Motor neuron (in vitro differentiated cells): ENCODE measurements around the gene SEMA4C. TPM values are rescaled to one million over a fixed set of nuclear protein-coding genes. Genes with fewer than 3 reads are reported as not detected.

Experiments used
- ATAC-seq, 8 experiments: fragments of 200-7000 bp; cut with Tn5 transposase; replicated peaks in 6 of 8; 2 replicates each; pipeline ENCODE4 v1.8.0; 2021; ENCODE audit warnings: mild to moderate bottlenecking in 8 of 8, moderate library complexity in 8 of 8
- H3K27ac ChIP-seq, 2 donors: fragments of 250-450 bp; sonication (Bioruptor Pico); 2 replicates each; pipeline ENCODE4 v1.9.0; 2021; ENCODE audit warnings: antibody characterized with exemption in 2 of 2, mild to moderate bottlenecking in 2 of 2, moderate library complexity in 1 of 2
- H3K4me1 ChIP-seq, 2 donors: fragments of 250-450 bp; sonication (Bioruptor Pico); replicated peaks in 1 of 2; 2 replicates each; pipeline ENCODE4 v1.6.1; 2021; ENCODE audit warnings: antibody characterized with exemption in 2 of 2, mild to moderate bottlenecking in 2 of 2, moderate library complexity in 1 of 2
- H3K4me3 ChIP-seq, 5 donors: fragments of 250-450 bp; sonication (Bioruptor Pico); 2 replicates each; pipeline ENCODE4 v1.9.0; 2021; ENCODE audit warnings: antibody characterized with exemption in 5 of 5, mild to moderate bottlenecking in 5 of 5, moderate library complexity in 4 of 5
- WGBS, 10 experiments: fragments of 450-650 bp; shearing (Covaris generic); methylation state at CpG; one replicate each; pipeline ENCODE4 v1.0.0; 2022; 5-methylcytosine and 5-hydroxymethylcytosine counted together
- in situ Hi-C, 9 experiments: fragments of 400-800 bp; cut with MboI; loops; one replicate each; pipeline ENCODE4 v1.15.0; 2021; ENCODE audit warnings: low sequenced_read_pairs in 9 of 9, low pct_unique_long_range_greater_than_20kb in 2 of 9; ENCODE audit not compliant: unreplicated experiment in 9 of 9
- total RNA-seq, 8 experiments: library from RNA; unstranded; fragments of 300-600 nt; gene quantifications; 2 replicates each; pipeline versions ENCODE4 v1.2.3 to v1.2.4, GENCODE V29; 2022

SEMA4C gene
- total RNA-seq, 8 experiments from 2014 or later, result 11.8 to 56.4 (median 27.9) TPM

DNA sequence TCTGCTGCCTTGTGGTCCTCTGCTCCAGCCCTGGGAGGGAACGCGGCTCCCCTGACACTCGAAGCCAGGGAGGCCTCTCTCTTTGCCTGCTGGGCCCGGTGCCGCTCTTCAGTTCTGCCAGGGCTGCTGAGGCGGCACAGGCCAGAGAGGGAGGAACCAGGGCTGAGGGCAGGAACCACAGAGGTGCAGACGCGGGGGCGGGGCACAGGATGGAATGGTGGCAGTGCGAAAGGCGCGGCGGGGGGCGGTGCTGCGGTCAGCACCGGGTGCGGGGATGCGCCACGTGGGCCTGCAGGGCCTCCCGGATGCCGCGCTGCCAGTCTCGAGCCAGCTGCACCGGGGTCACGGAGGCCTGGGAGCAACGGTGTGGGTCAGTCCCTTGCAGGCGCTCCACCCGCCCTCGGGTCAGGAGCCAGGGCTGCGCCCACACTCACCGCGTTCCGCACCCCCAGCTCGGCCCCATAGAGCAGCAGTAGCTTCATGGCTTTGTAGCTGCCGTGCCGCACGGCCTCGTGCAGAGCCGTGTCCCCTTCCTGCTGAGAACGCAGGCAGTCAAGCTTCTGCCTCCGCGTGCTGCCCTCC is 30.5 kb downstream of the SEMA4C start:
- Histone ChIP-seq H3K27ac (no peak overlapping the region), H3K4me1 (no peaks in the 10 kb centered on the region), H3K4me3 (no peak overlapping the region)
- in situ Hi-C loops, result no loop called here
- ATAC-seq, result peak in 6 of 8 experiments; percentile 14 to 26 (median 22)
- WGBS, 10 experiments, result 52% methylated on average over 5 of the region's 42 CpGs; no CpG with 5 or more reads in 9 of the 10 experiments

DNA sequence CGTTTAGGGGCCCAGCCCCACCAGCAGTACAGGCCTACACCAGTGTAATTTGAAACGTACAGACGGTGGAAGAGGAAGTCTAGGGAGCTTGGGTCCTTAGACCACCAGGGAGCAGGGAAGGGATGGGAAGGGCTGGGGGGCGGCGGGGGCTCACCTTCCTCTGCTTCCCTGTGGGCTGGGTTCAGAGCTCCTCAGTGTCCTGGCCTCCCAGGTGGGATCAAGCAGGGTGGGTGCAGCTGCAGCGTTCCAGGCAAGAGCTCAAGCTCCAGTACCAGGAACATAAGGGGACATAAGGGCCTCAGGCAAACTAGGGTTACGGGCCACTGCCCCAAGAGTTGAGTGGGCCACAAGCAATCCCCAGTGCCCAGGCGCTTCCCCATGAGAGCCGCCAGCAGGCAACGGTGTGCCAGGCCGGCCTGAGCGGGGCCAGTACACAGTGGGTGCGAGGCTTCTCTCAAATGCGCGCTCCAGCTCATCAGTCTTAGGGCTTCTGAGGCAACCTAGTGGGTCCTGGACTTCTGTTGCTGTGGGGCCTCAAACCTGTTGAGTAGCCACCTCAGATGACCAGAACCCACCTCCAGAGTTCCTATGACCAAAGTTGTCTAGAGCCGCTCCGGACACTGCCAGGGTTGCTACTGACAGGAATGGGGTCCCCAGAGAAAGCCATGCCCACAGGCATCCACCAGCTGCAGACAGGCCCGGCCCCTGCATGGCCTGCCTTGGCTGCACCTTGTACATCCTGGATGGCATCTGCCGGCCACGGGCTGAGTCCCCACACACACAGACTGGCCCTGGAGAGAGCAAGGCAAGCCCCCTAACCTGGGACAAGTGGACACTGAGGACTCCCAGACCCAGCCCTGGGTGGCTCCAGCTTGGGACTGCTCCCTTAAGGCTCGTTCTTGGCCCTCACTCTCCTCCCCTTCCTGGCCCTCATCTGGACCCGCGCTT is 31.3 kb downstream of the SEMA4C start:
- in situ Hi-C loops, result no loop called here
- no peaks in the 10 kb centered on the region for H3K4me1 ChIP-seq
- H3K27ac ChIP-seq, result no peak overlapping the region
- no peak overlapping the region for H3K4me3 ChIP-seq
- WGBS, 10 experiments, result 93 to 100% (median 98%) methylated on average over 1 to 7 of the region's 23 CpGs; no CpG with 5 or more reads in 4 of the 10 experiments
- peak in 3 of 8 experiments; percentile 7 to 14 (median 14) for ATAC-seq

DNA sequence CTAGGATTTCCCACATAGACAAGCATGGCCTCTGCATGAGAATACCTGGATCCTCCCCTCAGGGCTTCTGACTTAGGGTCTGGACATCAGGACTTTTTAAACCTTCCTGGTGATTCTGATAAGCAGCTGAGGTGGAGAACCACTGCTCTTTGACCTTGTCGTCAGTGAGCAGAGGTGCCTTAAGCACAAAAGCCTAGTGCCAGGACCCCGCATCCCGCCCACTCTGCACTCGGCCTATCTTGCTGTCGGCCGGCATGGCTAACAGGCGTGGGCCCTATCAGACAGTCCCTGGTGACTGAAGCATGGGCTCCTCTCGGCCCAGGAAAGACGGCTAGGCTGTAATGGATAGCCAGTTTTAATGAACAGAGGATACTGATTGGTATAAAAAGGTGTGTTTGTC is 32.3 kb downstream of the SEMA4C start:
- in situ Hi-C loops, result no loop called here
- no peak overlapping the region for H3K4me3 ChIP-seq
- 80 to 100% (median 87%) methylated on average over 2 to 9 of the region's 9 CpGs; no CpG with 5 or more reads in 3 of the 10 experiments for WGBS, 10 experiments
- ATAC-seq, result no peak
- H3K27ac ChIP-seq, result no peak overlapping the region
- H3K4me1 ChIP-seq, result peaks cover 3 to 10% of the 10 kb centered on the region in 2 donors

DNA sequence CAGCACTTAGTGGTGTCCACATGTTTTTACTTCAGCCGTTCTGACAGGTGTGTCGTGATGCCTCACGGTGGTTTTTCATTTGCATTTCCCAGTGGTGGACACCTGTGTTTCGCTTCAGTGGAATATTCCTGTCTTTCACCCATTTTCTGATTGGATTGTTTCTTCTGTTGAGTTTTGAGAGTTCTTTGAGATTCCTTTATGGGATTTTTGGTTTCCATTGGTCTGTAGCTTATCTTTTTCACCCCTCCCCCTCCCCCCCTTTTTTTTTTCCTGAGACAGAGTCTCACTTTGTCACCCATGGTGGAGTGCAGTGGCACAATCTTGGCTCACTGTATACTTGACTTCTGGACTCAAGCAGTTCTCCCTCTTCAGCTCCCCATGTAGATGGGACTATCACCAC is 34.0 kb downstream of the SEMA4C start:
- no peak for ATAC-seq
- Histone ChIP-seq H3K4me1 (peaks cover 13 to 15% of the 10 kb centered on the region in 2 donors), H3K27ac (no peak overlapping the region), H3K4me3 (no peak overlapping the region)
- WGBS, 10 experiments, result 83 to 100% (median 100%) methylated on average over 1 to 3 of the region's 4 CpGs; no CpG with 5 or more reads in 6 of the 10 experiments
- in situ Hi-C loops, result no loop called here

DNA sequence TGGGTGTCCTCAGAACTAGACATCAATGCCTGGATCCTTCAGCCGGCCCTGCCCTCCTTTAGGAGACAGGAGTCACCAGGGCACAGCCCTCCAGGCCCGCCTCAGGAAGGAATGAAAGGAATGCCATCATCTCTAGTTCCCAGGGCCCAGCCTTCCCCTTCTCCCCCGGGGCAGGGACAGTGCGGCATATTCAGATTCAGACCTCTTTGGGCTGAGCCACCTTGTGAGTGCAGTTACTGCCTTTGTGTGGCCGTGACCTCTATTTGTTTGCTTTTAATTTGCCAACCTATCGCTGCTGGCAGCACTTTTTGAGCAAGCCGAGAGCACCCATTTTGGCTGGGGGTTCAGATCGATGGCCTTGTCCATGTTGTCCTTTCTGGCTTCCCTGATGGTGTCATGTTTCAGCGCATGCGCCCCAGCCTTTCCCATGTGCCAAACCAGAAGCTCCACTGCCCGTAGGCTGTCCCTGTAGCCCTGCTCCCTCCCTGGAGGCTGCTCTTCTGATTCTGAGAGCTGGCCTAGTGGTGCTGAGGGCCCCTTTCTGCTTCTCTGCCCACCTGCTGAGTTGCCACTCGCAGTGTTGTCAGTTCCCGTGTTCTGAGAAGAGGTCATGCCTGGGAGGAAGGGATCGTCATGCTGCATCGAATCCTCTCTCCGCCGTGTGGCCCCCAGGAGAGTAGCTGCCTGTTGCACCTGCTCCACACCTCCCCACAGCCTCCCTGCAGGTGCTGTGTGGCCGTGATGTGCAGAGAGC is 36.9 kb downstream of the SEMA4C start:
- Histone ChIP-seq H3K4me1 (peaks cover 13 to 15% of the 10 kb centered on the region in 2 donors), H3K4me3 (no peak overlapping the region), H3K27ac (peak overlapping the region; percentile 37 to 66)
- ATAC-seq, result peak; percentile 75 to 97 (median 87)
- WGBS, 10 experiments, result 13 to 60% (median 24%) methylated on average over 2 to 9 of the region's 18 CpGs; no CpG with 5 or more reads in 3 of the 10 experiments
- in situ Hi-C loops, result no loop called here

DNA sequence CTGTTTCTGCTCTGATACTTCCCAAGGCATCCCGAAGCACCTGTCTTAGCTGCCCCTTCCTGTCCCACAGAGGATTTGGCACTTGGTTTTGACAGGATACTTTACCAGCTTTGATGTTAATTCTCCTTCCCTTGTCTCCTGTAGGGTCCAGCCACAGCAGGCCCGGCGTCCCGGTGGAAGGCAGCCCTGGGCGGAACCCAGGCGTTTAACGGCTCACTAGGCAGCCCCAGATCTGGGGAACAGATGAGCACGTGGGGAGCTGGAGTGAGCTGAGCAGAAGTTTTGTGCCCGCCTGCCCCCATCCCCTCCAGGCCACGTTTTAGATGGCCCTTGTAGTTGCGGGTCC is 37.5 kb downstream of the SEMA4C start:
- in situ Hi-C loops, result no loop called here
- Histone ChIP-seq H3K4me1 (peaks cover 13 to 15% of the 10 kb centered on the region in 2 donors), H3K27ac (peak overlapping the region; percentile 37 to 66), H3K4me3 (no peak overlapping the region)
- peak in 2 of 8 experiments; percentile 51 to 61 for ATAC-seq
- WGBS, 10 experiments, result 40 to 86% (median 60%) methylated on average over 1 to 6 of the region's 11 CpGs; no CpG with 5 or more reads in 7 of the 10 experiments

DNA sequence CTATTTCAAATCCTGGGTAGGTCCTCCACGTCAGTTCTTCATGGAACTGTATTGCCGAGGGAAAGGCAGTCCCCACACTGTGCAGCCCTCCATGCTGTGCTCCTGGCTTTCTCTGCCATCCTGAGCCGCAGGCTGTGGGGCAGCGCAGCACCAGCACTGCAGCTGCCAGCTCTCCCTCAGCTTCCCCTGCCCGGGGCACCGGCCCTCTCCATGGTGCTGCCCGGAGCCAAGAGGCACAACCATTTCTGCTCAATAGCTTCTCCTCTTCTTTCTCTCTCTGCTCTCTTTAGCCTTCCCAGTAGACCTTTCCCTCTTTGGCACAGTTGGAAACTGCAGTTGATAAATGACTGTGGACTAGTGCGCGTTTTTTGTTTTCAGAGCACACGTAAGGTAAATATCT is 38.2 kb downstream of the SEMA4C start:
- in situ Hi-C loops, result no loop called here
- 0 to 100% (median 86%) methylated on average over 1 to 4 of the region's 10 CpGs; no CpG with 5 or more reads in 3 of the 10 experiments for WGBS, 10 experiments
- no peak overlapping the region for H3K4me3 ChIP-seq
- peaks cover 13 to 15% of the 10 kb centered on the region in 2 donors for H3K4me1 ChIP-seq
- H3K27ac ChIP-seq, result no peak overlapping the region
- peak in 3 of 8 experiments; percentile 20 to 65 (median 21) for ATAC-seq

DNA sequence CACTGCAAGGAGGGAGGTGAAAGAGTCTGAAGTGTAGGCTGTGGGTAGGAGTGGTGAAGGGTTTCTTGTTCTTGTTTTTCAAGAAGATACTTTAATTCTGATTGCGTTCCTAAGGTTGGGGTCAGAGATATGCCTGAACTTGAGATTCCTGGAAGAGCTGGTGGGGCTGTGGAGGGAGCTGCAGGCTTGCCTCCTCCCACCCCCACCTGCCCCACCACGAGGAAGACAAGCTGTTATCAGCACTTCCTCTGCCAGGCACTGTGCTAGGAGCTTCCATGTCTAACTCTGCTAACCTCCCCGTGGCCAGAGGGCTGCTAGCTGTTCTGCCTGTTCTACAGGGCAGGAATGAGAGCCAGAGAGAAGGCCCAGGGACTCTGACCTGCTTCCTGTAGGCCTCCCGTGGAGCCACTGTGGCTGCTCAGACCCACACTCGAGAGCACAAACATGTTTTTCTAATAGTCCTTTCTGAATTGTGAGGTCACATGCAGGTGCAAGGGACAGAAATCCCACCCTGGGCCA is 39.8 kb downstream of the SEMA4C start:
- in situ Hi-C loops, result no loop called here
- Histone ChIP-seq H3K27ac (no peak overlapping the region), H3K4me3 (no peak overlapping the region), H3K4me1 (peaks cover 13 to 15% of the 10 kb centered on the region in 2 donors)
- no peak for ATAC-seq
- 69 to 86% (median 76%) methylated on average over 1 to 4 of the region's 5 CpGs; no CpG with 5 or more reads in 6 of the 10 experiments for WGBS, 10 experiments

DNA sequence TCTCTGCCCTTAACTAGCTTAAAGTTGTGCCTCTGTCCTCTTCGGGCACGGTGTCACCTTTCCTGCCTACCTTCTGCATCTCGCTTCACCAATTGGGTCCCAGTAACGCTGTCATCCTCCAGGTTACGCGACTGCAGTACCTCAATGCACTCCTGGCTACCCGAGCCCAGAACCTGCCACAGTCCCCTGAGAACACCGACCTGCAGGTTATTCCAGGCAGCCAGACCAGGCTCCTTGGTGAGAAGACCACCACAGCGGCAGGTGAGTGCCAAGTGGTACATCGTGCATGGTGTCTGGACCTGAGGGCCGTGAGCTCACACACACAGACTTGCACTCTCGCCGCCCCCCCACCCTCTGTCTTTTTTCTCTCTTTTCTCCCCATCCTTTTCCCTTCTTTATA is 41.0 kb downstream of the SEMA4C start:
- in situ Hi-C loops, result no loop called here
- WGBS, 10 experiments, result 97 to 100% (median 100%) methylated on average over 2 to 8 of the region's 13 CpGs; no CpG with 5 or more reads in 5 of the 10 experiments
- ATAC-seq, result no peak
- H3K4me3 ChIP-seq, result no peak overlapping the region
- H3K27ac ChIP-seq, result no peak overlapping the region
- peaks cover 13 to 15% of the 10 kb centered on the region in 2 donors for H3K4me1 ChIP-seq

DNA sequence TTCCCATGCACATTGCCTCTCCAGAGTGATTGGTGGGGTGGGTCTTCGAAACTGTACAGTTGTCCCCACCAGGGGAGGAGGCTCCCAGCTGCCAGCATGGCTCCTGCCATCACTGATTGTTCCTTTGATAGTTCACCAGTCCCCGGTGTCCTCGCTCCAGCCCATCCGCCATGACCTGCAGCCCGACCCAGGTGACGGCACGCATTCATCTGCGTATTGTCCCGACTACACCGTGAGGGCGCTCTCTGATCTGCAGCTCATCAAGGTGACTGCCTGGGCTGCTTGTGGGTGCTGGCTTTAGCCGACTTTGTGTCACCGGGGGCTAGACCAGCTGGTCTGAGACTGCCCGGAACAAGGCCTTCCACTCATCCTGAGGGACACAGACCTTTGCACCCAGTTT is 41.4 kb downstream of the SEMA4C start:
- WGBS, 10 experiments, result 87 to 100% (median 99%) methylated on average over 1 to 7 of the region's 14 CpGs; no CpG with 5 or more reads in 6 of the 10 experiments
- Histone ChIP-seq H3K27ac (no peak overlapping the region), H3K4me1 (peaks cover 13 to 14% of the 10 kb centered on the region in 2 donors), H3K4me3 (no peak overlapping the region)
- in situ Hi-C loops, result no loop called here
- no peak for ATAC-seq

DNA sequence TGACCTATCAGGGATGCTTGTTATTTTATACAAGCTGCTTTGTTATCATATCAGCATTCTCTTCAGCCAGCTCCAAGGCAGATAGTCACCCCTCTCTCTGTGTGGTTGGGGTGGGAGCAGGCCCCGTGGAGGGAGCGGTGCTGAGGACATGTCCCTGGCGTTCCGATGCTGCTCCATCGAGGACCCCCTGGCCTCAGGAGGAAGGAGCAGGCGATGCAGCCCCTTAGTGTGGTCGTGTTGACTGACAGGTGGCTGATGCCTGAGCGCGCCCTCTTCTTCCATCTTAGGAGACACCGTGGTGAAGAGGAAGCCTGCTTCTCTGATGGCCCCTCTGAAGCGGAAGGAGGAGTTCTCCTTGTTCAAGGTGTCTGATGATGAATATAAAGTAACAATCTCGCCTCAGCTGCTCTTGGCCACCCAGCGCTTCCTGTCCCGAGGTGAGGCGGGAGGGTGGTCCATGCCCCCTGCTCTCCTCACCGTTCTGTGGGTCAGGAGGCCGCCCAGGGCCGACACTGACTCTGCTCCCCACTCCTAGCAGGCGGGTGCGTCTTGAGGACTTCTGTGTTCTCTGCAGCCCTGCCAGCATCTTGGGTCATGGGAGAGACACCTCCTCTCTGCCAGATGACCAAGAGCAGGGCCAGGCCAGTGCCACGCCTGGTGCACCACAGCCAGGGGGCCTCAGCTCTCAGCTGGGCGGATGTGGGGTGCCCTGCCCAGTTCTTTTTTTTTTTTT is 43.2 kb downstream of the SEMA4C start:
- 80 to 100% (median 90%) methylated on average over 1 to 3 of the region's 22 CpGs; no CpG with 5 or more reads in 5 of the 10 experiments for WGBS, 10 experiments
- no peak for ATAC-seq
- in situ Hi-C loops, result no loop called here
- Histone ChIP-seq H3K4me3 (no peak overlapping the region), H3K27ac (no peak overlapping the region), H3K4me1 (peaks cover 0 to under 1% of the 10 kb centered on the region in 2 donors)

DNA sequence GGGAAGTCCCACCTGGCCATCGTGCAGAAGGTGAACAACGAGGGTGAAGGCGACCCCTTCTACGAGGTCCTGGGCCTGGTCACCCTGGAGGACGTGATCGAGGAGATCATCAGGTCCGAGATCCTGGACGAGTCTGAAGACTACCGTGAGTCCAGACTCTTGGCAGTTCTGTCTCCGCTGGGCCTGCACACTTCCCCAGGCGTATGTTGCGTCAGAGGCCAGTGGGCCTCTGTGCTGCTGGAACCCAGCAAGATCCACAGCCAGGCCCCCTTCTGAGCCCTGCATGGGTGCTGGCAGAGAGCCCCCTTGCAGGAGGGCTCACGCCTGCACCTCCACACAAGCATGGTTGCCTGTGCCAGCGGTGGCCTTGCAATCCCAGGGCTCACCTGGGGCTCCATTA is 44.8 kb downstream of the SEMA4C start:
- 88 to 100% (median 94%) methylated on average over 1 to 6 of the region's 14 CpGs; no CpG with 5 or more reads in 4 of the 10 experiments for WGBS, 10 experiments
- ATAC-seq, result no peak

More for the DNA sequence above, 44.8 kb downstream of the SEMA4C start:
- peaks cover 0 to 11% of the 10 kb centered on the region in 2 donors for H3K4me1 ChIP-seq
- no peak overlapping the region for H3K27ac ChIP-seq
- no peak overlapping the region for H3K4me3 ChIP-seq
- in situ Hi-C loops, result no loop called here
